Liver (tissue), 9 donors: Measurements from ENCODE around the gene TTC39C. TPM values are rescaled to one million over a fixed set of nuclear protein-coding genes. Genes with fewer than 3 reads are reported as not detected.

Source experiments
- DNase-seq: peaks from one replicate; pipeline ENCODE4 v3.0.0-alpha.2; 2017; ENCODE audit warnings: low spot score
- H3K27ac ChIP-seq, 2 donors: one replicate each; pipeline ENCODE4 v1.7.0; 2013; ENCODE audit warnings: inconsistent platforms in 2 of 2, low read length in 2 of 2, control low read depth in 1 of 2, low read depth in 1 of 2, mild to moderate bottlenecking in 1 of 2
- H3K27me3 ChIP-seq, 4 donors: one replicate each; pipeline versions ENCODE4 v1.6.1 to v1.7.0; 2013; ENCODE audit warnings: low read length in 3 of 4, inconsistent platforms in 1 of 4, mild to moderate bottlenecking in 1 of 4, moderate library complexity in 1 of 4; ENCODE audit not compliant: control insufficient read depth in 4 of 4, insufficient read depth in 4 of 4
- H3K36me3 ChIP-seq, 4 donors: one replicate each; pipeline versions ENCODE4 v1.6.1 to v1.7.0; 2013; ENCODE audit warnings: low read length in 3 of 4, mild to moderate bottlenecking in 3 of 4, low read depth in 1 of 4, moderate library complexity in 1 of 4; ENCODE audit not compliant: control insufficient read depth in 4 of 4, insufficient read depth in 3 of 4
- H3K4me1 ChIP-seq, 4 donors: one replicate each; pipeline versions ENCODE4 v1.6.1 to v1.7.0; 2013; ENCODE audit warnings: low read length in 3 of 4, mild to moderate bottlenecking in 3 of 4, moderate library complexity in 1 of 4; ENCODE audit not compliant: control insufficient read depth in 4 of 4, insufficient read depth in 4 of 4
- H3K4me3 ChIP-seq, 3 donors: one replicate each; pipeline versions ENCODE4 v1.6.1 to v1.7.0; 2013; ENCODE audit warnings: low read length in 3 of 3, control low read depth in 1 of 3, low read depth in 1 of 3, mild to moderate bottlenecking in 1 of 3
- H3K9ac ChIP-seq, 2 donors: one replicate each; pipeline ENCODE4 v1.7.0; 2013; ENCODE audit warnings: low read length in 2 of 2, mild to moderate bottlenecking in 2 of 2, moderate library complexity in 2 of 2, control low read depth in 1 of 2, low read depth in 1 of 2
- H3K9me3 ChIP-seq, 4 donors: one replicate each; pipeline versions ENCODE4 v1.6.1 to v1.7.0; 2013; ENCODE audit warnings: low read length in 3 of 4; ENCODE audit not compliant: control insufficient read depth in 4 of 4
- EGR1 ChIP-seq, 2 donors: IDR thresholded peaks; 2 replicates each; pipeline ENCODE4 v1.6.1; 2016 to 2018; ENCODE audit warnings: antibody characterized with exemption in 2 of 2, low read depth in 2 of 2
- FOXA1 ChIP-seq: IDR thresholded peaks from 2 replicates; pipeline ENCODE4 v1.6.1; 2016; ENCODE audit warnings: antibody characterized with exemption
- FOXA2 ChIP-seq: IDR thresholded peaks from 2 replicates; pipeline ENCODE4 v1.6.1; 2016; ENCODE audit warnings: antibody characterized with exemption
- GABPA ChIP-seq, 2 donors: IDR thresholded peaks in 1 of 2; conservative IDR thresholded peaks in 1 of 2; 2 replicates each; pipeline ENCODE4 v1.6.1; 2016; ENCODE audit warnings: antibody characterized with exemption in 2 of 2, mild to moderate bottlenecking in 1 of 2, moderate library complexity in 1 of 2
- HNF4A ChIP-seq, 2 donors: conservative IDR thresholded peaks; 2 replicates each; pipeline ENCODE4 v1.6.1; 2016; ENCODE audit warnings: antibody characterized with exemption in 2 of 2, mild to moderate bottlenecking in 2 of 2
- HNF4G ChIP-seq: IDR thresholded peaks from 2 replicates; pipeline ENCODE4 v1.6.1; 2016; ENCODE audit warnings: antibody characterized with exemption
- JUND ChIP-seq, 2 donors: IDR thresholded peaks; 2 replicates each; pipeline ENCODE4 v1.6.1; 2016; ENCODE audit warnings: antibody characterized with exemption in 2 of 2
- NR2F2 ChIP-seq: IDR thresholded peaks from 2 replicates; pipeline ENCODE4 v1.6.1; 2016; ENCODE audit warnings: antibody characterized with exemption
- RAD21 ChIP-seq, 2 donors: IDR thresholded peaks; 2 replicates each; pipeline ENCODE4 v1.6.1; 2016; ENCODE audit warnings: antibody characterized with exemption in 2 of 2, mild to moderate bottlenecking in 2 of 2
- RXRA ChIP-seq, 2 donors: IDR thresholded peaks; 2 replicates each; pipeline ENCODE4 v1.6.1; 2017 to 2018; ENCODE audit warnings: antibody characterized with exemption in 2 of 2, mild to moderate bottlenecking in 1 of 2
- SP1 ChIP-seq: IDR thresholded peaks from 2 replicates; pipeline ENCODE4 v1.6.1; 2018; ENCODE audit warnings: antibody characterized with exemption, mild to moderate bottlenecking
- TAF1 ChIP-seq: conservative IDR thresholded peaks from 2 replicates; pipeline ENCODE4 v1.6.1; 2016; ENCODE audit warnings: antibody characterized with exemption, mild to moderate bottlenecking
- YY1 ChIP-seq: IDR thresholded peaks from 2 replicates; pipeline ENCODE4 v1.6.1; 2016; ENCODE audit warnings: antibody characterized with exemption, mild to moderate bottlenecking
- WGBS: extraction: QIAGEN DNeasy Blood & Tissue Kit; methylation state at CpG from one replicate; pipeline ENCODE4 v1.1.7; 2013; 5-methylcytosine and 5-hydroxymethylcytosine counted together
- polyA plus RNA-seq, 2 donors: library from polyadenylated mRNA; stranded (reverse) in 1 of 2; unstranded in 1 of 2; fragments of 200-250 nt in 1 of 2; fragments of >200 nt in 1 of 2; fragmentation: Nextera tagmentation in 1 of 2; extraction: Ambion mirVana in 1 of 2; gene quantifications; one replicate each; pipeline versions ENCODE4 v1.2.1 to v1.2.3, GENCODE V29; 2013 to 2015
- total RNA-seq, 2 donors: library from RNA; depleted of rRNA; stranded (reverse); fragments of >200 nt; gene quantifications; one replicate each; pipeline ENCODE4 v1.2.3, GENCODE V29; 2014
- TF ChIP-seq, protein P1 (sequence below): IDR thresholded peaks from 2 replicates; pipeline ENCODE4 v1.6.1; 2016; ENCODE audit warnings: antibody characterized with exemption
- TF ChIP-seq, protein P2 (sequence below): IDR thresholded peaks from 2 replicates; pipeline ENCODE4 v1.6.1; 2016; ENCODE audit warnings: antibody characterized with exemption, mild to moderate bottlenecking
- TF ChIP-seq, protein P3 (sequence below): IDR thresholded peaks from 2 replicates; pipeline ENCODE4 v1.6.1; 2016; ENCODE audit warnings: antibody characterized with exemption
- TF ChIP-seq, protein P4 (sequence below): IDR thresholded peaks from 2 replicates; pipeline ENCODE4 v1.6.1; 2016; ENCODE audit warnings: antibody characterized with exemption
- TF ChIP-seq, protein P5 (sequence below): fragments of 150-350 bp; IDR thresholded peaks from 2 replicates; pipeline ENCODE4 v1.5.1; 2017; ENCODE audit warnings: improper control_type of control experiment, low read depth, low read length; ENCODE audit not compliant: missing input control
- donor health status: healthy.
- donor health status: healthy.
- donor health status: healthy.
- donor health status: healthy.
- donor health status: healthy.

Gene TTC39C
- total and polyA plus RNA-seq, 4 donors: 22.8 to 55.1 (median 38.6) TPM

DNA sequence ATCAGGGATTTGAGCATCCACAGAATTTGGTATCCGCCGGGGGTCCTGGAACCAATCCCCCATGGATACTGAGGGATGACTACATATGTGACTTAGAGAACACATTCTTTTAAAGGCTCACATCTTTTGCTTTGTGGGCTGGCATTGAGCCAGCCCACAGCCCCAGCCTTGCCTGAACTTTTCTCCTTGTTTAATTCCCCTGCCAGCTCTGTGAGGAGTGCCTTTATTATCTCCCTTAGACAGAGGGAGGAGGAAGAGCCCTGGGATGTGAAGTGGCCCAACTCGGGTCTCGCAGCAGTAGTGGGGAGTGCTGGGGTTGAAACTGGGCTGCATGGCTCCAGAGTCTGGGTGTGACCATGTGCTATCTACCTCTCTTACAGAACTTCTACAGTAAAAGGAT lies 7.6 kb downstream of the TTC39C start:
- no peaks in the 10 kb centered on the region for H3K27me3 ChIP-seq
- H3K9me3 ChIP-seq: no peaks in the 10 kb centered on the region
- TF ChIP-seq HNF4A (conservative IDR thresholded peaks at IDR 0.05): no peak
- no peak for TF ChIP-seq JUND (IDR thresholded peaks at IDR 0.05)
- TF ChIP-seq EGR1 (IDR thresholded peaks at IDR 0.05; ENCODE audit: low read depth in 2 of 2): no peak
- TF ChIP-seq, protein P1, sequence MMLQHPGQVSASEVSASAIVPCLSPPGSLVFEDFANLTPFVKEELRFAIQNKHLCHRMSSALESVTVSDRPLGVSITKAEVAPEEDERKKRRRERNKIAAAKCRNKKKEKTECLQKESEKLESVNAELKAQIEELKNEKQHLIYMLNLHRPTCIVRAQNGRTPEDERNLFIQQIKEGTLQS: no peak
- TF ChIP-seq YY1: no peak
- no peak for TF ChIP-seq TAF1
- TF ChIP-seq, protein P2, sequence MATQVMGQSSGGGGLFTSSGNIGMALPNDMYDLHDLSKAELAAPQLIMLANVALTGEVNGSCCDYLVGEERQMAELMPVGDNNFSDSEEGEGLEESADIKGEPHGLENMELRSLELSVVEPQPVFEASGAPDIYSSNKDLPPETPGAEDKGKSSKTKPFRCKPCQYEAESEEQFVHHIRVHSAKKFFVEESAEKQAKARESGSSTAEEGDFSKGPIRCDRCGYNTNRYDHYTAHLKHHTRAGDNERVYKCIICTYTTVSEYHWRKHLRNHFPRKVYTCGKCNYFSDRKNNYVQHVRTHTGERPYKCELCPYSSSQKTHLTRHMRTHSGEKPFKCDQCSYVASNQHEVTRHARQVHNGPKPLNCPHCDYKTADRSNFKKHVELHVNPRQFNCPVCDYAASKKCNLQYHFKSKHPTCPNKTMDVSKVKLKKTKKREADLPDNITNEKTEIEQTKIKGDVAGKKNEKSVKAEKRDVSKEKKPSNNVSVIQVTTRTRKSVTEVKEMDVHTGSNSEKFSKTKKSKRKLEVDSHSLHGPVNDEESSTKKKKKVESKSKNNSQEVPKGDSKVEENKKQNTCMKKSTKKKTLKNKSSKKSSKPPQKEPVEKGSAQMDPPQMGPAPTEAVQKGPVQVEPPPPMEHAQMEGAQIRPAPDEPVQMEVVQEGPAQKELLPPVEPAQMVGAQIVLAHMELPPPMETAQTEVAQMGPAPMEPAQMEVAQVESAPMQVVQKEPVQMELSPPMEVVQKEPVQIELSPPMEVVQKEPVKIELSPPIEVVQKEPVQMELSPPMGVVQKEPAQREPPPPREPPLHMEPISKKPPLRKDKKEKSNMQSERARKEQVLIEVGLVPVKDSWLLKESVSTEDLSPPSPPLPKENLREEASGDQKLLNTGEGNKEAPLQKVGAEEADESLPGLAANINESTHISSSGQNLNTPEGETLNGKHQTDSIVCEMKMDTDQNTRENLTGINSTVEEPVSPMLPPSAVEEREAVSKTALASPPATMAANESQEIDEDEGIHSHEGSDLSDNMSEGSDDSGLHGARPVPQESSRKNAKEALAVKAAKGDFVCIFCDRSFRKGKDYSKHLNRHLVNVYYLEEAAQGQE: no peak
- TF ChIP-seq, protein P3, sequence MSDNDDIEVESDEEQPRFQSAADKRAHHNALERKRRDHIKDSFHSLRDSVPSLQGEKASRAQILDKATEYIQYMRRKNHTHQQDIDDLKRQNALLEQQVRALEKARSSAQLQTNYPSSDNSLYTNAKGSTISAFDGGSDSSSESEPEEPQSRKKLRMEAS: no peak
- TF ChIP-seq, protein P4, sequence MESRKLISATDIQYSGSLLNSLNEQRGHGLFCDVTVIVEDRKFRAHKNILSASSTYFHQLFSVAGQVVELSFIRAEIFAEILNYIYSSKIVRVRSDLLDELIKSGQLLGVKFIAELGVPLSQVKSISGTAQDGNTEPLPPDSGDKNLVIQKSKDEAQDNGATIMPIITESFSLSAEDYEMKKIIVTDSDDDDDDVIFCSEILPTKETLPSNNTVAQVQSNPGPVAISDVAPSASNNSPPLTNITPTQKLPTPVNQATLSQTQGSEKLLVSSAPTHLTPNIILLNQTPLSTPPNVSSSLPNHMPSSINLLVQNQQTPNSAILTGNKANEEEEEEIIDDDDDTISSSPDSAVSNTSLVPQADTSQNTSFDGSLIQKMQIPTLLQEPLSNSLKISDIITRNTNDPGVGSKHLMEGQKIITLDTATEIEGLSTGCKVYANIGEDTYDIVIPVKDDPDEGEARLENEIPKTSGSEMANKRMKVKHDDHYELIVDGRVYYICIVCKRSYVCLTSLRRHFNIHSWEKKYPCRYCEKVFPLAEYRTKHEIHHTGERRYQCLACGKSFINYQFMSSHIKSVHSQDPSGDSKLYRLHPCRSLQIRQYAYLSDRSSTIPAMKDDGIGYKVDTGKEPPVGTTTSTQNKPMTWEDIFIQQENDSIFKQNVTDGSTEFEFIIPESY: no peak
- TF ChIP-seq FOXA2: no peak
- TF ChIP-seq SP1: no peak
- TF ChIP-seq, protein P5, sequence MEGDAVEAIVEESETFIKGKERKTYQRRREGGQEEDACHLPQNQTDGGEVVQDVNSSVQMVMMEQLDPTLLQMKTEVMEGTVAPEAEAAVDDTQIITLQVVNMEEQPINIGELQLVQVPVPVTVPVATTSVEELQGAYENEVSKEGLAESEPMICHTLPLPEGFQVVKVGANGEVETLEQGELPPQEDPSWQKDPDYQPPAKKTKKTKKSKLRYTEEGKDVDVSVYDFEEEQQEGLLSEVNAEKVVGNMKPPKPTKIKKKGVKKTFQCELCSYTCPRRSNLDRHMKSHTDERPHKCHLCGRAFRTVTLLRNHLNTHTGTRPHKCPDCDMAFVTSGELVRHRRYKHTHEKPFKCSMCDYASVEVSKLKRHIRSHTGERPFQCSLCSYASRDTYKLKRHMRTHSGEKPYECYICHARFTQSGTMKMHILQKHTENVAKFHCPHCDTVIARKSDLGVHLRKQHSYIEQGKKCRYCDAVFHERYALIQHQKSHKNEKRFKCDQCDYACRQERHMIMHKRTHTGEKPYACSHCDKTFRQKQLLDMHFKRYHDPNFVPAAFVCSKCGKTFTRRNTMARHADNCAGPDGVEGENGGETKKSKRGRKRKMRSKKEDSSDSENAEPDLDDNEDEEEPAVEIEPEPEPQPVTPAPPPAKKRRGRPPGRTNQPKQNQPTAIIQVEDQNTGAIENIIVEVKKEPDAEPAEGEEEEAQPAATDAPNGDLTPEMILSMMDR: no peak
- TF ChIP-seq GABPA (IDR thresholded peaks at IDR 0.05 in 1 of 2, conservative IDR thresholded peaks at IDR 0.05 in 1 of 2): no peak
- TF ChIP-seq HNF4G: no peak
- no peak for TF ChIP-seq RXRA (IDR thresholded peaks at IDR 0.05)
- TF ChIP-seq RAD21 (IDR thresholded peaks at IDR 0.05): no peak
- no peak for TF ChIP-seq FOXA1
- TF ChIP-seq NR2F2: no peak
- no peak overlapping the region for H3K4me3 ChIP-seq
- DNase-seq: no peak
- H3K9ac ChIP-seq: no peak overlapping the region
- H3K36me3 ChIP-seq: peaks cover 0 to 3% (median 0%) of the 10 kb centered on the region in 4 donors
- peaks cover 0 to 4% (median 0%) of the 10 kb centered on the region in 4 donors for H3K4me1 ChIP-seq
- H3K27ac ChIP-seq: no peak overlapping the region
- WGBS: 88% methylated on average over 4 of the region's 4 CpGs
